PC-9 (cell line): ENCODE measurements around the gene STRN4.

Source experiments
- CTCF ChIP-seq: fragments of 200-600 bp; sonication (generic); conservative IDR thresholded peaks from 2 replicates; pipeline ENCODE4 v1.6.1; 2017; ENCODE audit warnings: mixed run types, antibody characterized with exemption, mild to moderate bottlenecking, moderate library complexity
- EZH2 ChIP-seq: fragments of 200-600 bp; sonication (generic); IDR thresholded peaks from 2 replicates; pipeline ENCODE4 v1.8.0; 2017; ENCODE audit warnings: antibody characterized with exemption, low read depth

- TF ChIP-seq CTCF (no peak), EZH2 (no peak)
Observed at GRCh38 chr19:46728208-46728607, 18.0 kb downstream of the STRN4 start.
